SH-SY5Y (cell line): Measurements from ENCODE around the gene NPEPL1.

Experiments
- GATA2 ChIP-seq: IDR thresholded peaks from 2 replicates; pipeline ENCODE4 v1.6.1; 2011; ENCODE audit warnings: mild to moderate bottlenecking, low read depth, low read length
- GATA3 ChIP-seq: IDR thresholded peaks from 2 replicates; pipeline ENCODE4 v1.6.1; 2011; ENCODE audit warnings: low read depth, mild to moderate bottlenecking, low read length, moderate library complexity

- no peak for TF ChIP-seq GATA2
- TF ChIP-seq GATA3 = no peak
Measured at GRCh38 chr20:58705208-58705926, 12.8 kb downstream of the NPEPL1 start.
